GM19463 (cell line): Measurements from ENCODE around the gene BID.

Experiments used
- ATAC-seq: cut with Tn5 transposase; IDR thresholded peaks from one replicate; pipeline ENCODE4 v1.9.1; 2021; ENCODE audit warnings: mild to moderate bottlenecking, moderate library complexity; ENCODE audit not compliant: unreplicated experiment

Gene BID

GRCh38 chr22:17739196-17739975 lies 34.9 kb downstream of the BID start:
- no peak for ATAC-seq

- ATAC-seq = no peak
These were observed 35.7 kb downstream of the BID start for GRCh38 chr22:17738386-17739128.

GRCh38 chr22:17734187-17734586 lies 40.1 kb downstream of the BID start:
- no peak for ATAC-seq

- ATAC-seq = no peak
These were observed 40.8 kb downstream of the BID start for GRCh38 chr22:17733466-17733865.

GRCh38 chr22:17732251-17732854 lies 41.9 kb downstream of the BID start:
- no peak for ATAC-seq

- no peak for ATAC-seq
These were observed 44.7 kb downstream of the BID start for GRCh38 chr22:17729561-17729960.

GRCh38 chr22:17728786-17729185 lies 45.5 kb downstream of the BID start:
- no peak for ATAC-seq

GRCh38 chr22:17726928-17727897 lies 47.1 kb downstream of the BID start:
- ATAC-seq = no peak

GRCh38 chr22:17726006-17726927 lies 48.0 kb downstream of the BID start:
- no peak for ATAC-seq

GRCh38 chr22:17725500-17725796 lies 48.8 kb downstream of the BID start:
- no peak for ATAC-seq

- ATAC-seq = no peak
These were observed 49.4 kb downstream of the BID start for GRCh38 chr22:17724678-17725499.

- no peak for ATAC-seq
These were observed 50.0 kb downstream of the BID start for GRCh38 chr22:17724241-17724640.

GRCh38 chr22:17719911-17720310 lies 54.4 kb downstream of the BID start:
- ATAC-seq = no peak

GRCh38 chr22:17717708-17718107 lies 56.6 kb downstream of the BID start:
- ATAC-seq = no peak

- ATAC-seq = no peak
These were observed 57.7 kb downstream of the BID start for GRCh38 chr22:17716529-17716928.

GRCh38 chr22:17712441-17712840 lies 61.8 kb downstream of the BID start:
- no peak for ATAC-seq

- no peak for ATAC-seq
These were observed 64.2 kb downstream of the BID start for GRCh38 chr22:17710023-17710422.

GRCh38 chr22:17707526-17707925 lies 66.7 kb downstream of the BID start:
- ATAC-seq = no peak

- no peak for ATAC-seq
These were observed 67.3 kb downstream of the BID start for GRCh38 chr22:17706947-17707346.
